ENCODE measurements around the gene HILPDA.
"Not testable (repeated sequence)": the region's sequence is repeated elsewhere in the genome, so short reads cannot be mapped to it uniquely, and the experiment has no call there.

Gene HILPDA

GRCh38 chr7:128458956-128459355, 3.3 kb downstream of the HILPDA start:
- peaks cover 25% of the 10 kb centered on the region for H3F3A ChIP-seq (ENCODE audit: insufficient read depth, low read length)
- H3K36me3 ChIP-seq (replicated peaks; ENCODE audit: insufficient read depth, low read length), result no peaks in the 10 kb centered on the region
- no peak overlapping the region for H3K9ac ChIP-seq (ENCODE audit: low read length)
- no peak for DNase-seq
- no peak overlapping the region for H3K4me3 ChIP-seq (ENCODE audit: low read length)
- H3K9me3 ChIP-seq (replicated peaks; ENCODE audit: insufficient read depth, low read length), result no peaks in the 10 kb centered on the region
- no peaks in the 10 kb centered on the region for H3K27me3 ChIP-seq (replicated peaks; ENCODE audit: insufficient read depth, low read length)
- peaks cover 35% of the 10 kb centered on the region for H3K4me1 ChIP-seq (ENCODE audit: low read length)
- H3K9me2 ChIP-seq (replicated peaks; ENCODE audit: insufficient read depth, low read length), result no peaks in the 10 kb centered on the region
- TF ChIP-seq EZH2phosphoT487 (IDR thresholded peaks at IDR 0.05; ENCODE audit: low read length) (no peak), EZH2 (optimal IDR thresholded peaks at IDR 0.05; ENCODE audit: low read depth, low read length) (no peak), CTCF (IDR thresholded peaks at IDR 0.05; ENCODE audit: low read length) (no peak)
- H2AFZ ChIP-seq (ENCODE audit: low read length), result no peak overlapping the region
- H4K20me1 ChIP-seq (ENCODE audit: insufficient read depth, low read length), result 0 out of 2 replicates have a peak, but pooled peaks cover 5% of the 10 kb centered on the region
- peak overlapping the region; percentile 32 for H3K4me2 ChIP-seq (ENCODE audit: low read depth, low read length)
- peaks cover 22% of the 10 kb centered on the region for H3K79me2 ChIP-seq (ENCODE audit: low read length)
- H3K27ac ChIP-seq (ENCODE audit: low read length), result peak overlapping the region; percentile 12; the same call in 1 of the 2 replicates

GRCh38 chr7:128459394-128459878, 3.8 kb downstream of the HILPDA start:
- peak; percentile 86 for DNase-seq
- no peak overlapping the region for H2AFZ ChIP-seq (ENCODE audit: low read length)
- H3K9ac ChIP-seq (ENCODE audit: low read length), result no peak overlapping the region
- TF ChIP-seq CTCF (IDR thresholded peaks at IDR 0.05; ENCODE audit: low read length), result peak; percentile 94
- TF ChIP-seq EZH2 (optimal IDR thresholded peaks at IDR 0.05; ENCODE audit: low read depth, low read length), result no peak
- TF ChIP-seq EZH2phosphoT487 (IDR thresholded peaks at IDR 0.05; ENCODE audit: low read length), result no peak
- no peaks in the 10 kb centered on the region for H3K9me2 ChIP-seq (replicated peaks; ENCODE audit: insufficient read depth, low read length)
- no peaks in the 10 kb centered on the region for H3K9me3 ChIP-seq (replicated peaks; ENCODE audit: insufficient read depth, low read length)
- H3K27me3 ChIP-seq (replicated peaks; ENCODE audit: insufficient read depth, low read length), result no peaks in the 10 kb centered on the region
- H3K4me3 ChIP-seq (ENCODE audit: low read length), result no peak overlapping the region
- H3K79me2 ChIP-seq (ENCODE audit: low read length), result peaks cover 22% of the 10 kb centered on the region
- H3K4me1 ChIP-seq (ENCODE audit: low read length), result peaks cover 35% of the 10 kb centered on the region
- no peaks in the 10 kb centered on the region for H3K36me3 ChIP-seq (replicated peaks; ENCODE audit: insufficient read depth, low read length)
- peak overlapping the region; percentile 32; the same call in 1 of the 2 replicates for H3K4me2 ChIP-seq (ENCODE audit: low read depth, low read length)
- H4K20me1 ChIP-seq (ENCODE audit: insufficient read depth, low read length), result 0 out of 2 replicates have a peak, but pooled peaks cover 5% of the 10 kb centered on the region
- no peak overlapping the region; the same call in 1 of the 2 replicates for H3K27ac ChIP-seq (ENCODE audit: low read length)
- peaks cover 21% of the 10 kb centered on the region for H3F3A ChIP-seq (ENCODE audit: insufficient read depth, low read length)

- Histone ChIP-seq H3K9me2 (replicated peaks; ENCODE audit: insufficient read depth, low read length) (no peaks in the 10 kb centered on the region), H3K27me3 (replicated peaks; ENCODE audit: insufficient read depth, low read length) (no peaks in the 10 kb centered on the region), H3K4me3 (ENCODE audit: low read length) (no peak overlapping the region), H3K4me2 (ENCODE audit: low read depth, low read length) (no peak overlapping the region), H4K20me1 (ENCODE audit: insufficient read depth, low read length) (0 out of 2 replicates have a peak, but pooled peaks cover 5% of the 10 kb centered on the region), H3K9ac (ENCODE audit: low read length) (no peak overlapping the region), H3F3A (ENCODE audit: insufficient read depth, low read length) (peaks cover 21% of the 10 kb centered on the region), H2AFZ (ENCODE audit: low read length) (no peak overlapping the region), H3K9me3 (replicated peaks; ENCODE audit: insufficient read depth, low read length) (no peaks in the 10 kb centered on the region), H3K4me1 (ENCODE audit: low read length) (peaks cover 22% of the 10 kb centered on the region), H3K27ac (ENCODE audit: low read length) (no peak overlapping the region), H3K79me2 (ENCODE audit: low read length) (peaks cover 7% of the 10 kb centered on the region), H3K36me3 (replicated peaks; ENCODE audit: insufficient read depth, low read length) (no peaks in the 10 kb centered on the region)
- TF ChIP-seq CTCF (IDR thresholded peaks at IDR 0.05; ENCODE audit: low read length) (no peak), EZH2 (optimal IDR thresholded peaks at IDR 0.05; ENCODE audit: low read depth, low read length) (no peak), EZH2phosphoT487 (IDR thresholded peaks at IDR 0.05; ENCODE audit: low read length) (no peak)
- DNase-seq, result no peak
These were observed 6.8 kb downstream of the HILPDA start for GRCh38 chr7:128462460-128462859.

- H4K20me1 ChIP-seq (ENCODE audit: insufficient read depth, low read length); H3K9me2 ChIP-seq (replicated peaks; ENCODE audit: insufficient read depth, low read length); H3K9ac ChIP-seq (ENCODE audit: low read length); H3K4me3 ChIP-seq (ENCODE audit: low read length); H3K36me3 ChIP-seq (replicated peaks; ENCODE audit: insufficient read depth, low read length); H3K79me2 ChIP-seq (ENCODE audit: low read length); H3K9me3 ChIP-seq (replicated peaks; ENCODE audit: insufficient read depth, low read length); DNase-seq; H2AFZ ChIP-seq (ENCODE audit: low read length); H3K27ac ChIP-seq (ENCODE audit: low read length); H3K27me3 ChIP-seq (replicated peaks; ENCODE audit: insufficient read depth, low read length); H3K4me2 ChIP-seq (ENCODE audit: low read depth, low read length): not testable (repeated sequence)
- Histone ChIP-seq H3F3A (ENCODE audit: insufficient read depth, low read length) (peaks cover 16% of the 10 kb centered on the region), H3K4me1 (ENCODE audit: low read length) (peaks cover 16% of the 10 kb centered on the region)
These were observed 7.7 kb downstream of the HILPDA start for GRCh38 chr7:128463345-128463744.

DNA sequence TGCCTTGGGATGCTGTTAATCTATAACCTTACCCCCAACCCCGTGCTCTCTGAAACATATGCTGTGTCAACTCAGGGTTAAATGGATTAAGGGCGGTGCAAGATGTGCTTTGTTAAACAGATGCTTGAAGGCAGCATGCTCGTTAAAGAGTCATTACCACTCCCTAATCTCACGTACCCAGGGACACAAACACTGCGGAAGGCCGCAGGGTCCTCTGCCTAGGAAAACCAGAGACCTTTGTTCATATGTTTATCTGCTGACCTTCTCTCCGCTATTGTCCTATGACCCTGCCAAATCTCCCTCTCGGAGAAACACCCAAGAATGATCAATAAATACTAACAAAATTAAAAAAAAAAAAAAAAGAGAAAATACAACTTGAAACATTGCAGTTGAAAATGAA, 8.3 kb downstream of the HILPDA start:
- H2AFZ ChIP-seq (ENCODE audit: low read length); H3K27me3 ChIP-seq (replicated peaks; ENCODE audit: insufficient read depth, low read length): not testable (repeated sequence)
- H3F3A ChIP-seq (ENCODE audit: insufficient read depth, low read length), result peaks cover 10% of the 10 kb centered on the region

More for the DNA sequence above, 8.3 kb downstream of the HILPDA start:
- H3K79me2 ChIP-seq (ENCODE audit: low read length); H3K36me3 ChIP-seq (replicated peaks; ENCODE audit: insufficient read depth, low read length); H3K27ac ChIP-seq (ENCODE audit: low read length); DNase-seq; H3K9me2 ChIP-seq (replicated peaks; ENCODE audit: insufficient read depth, low read length); H3K9ac ChIP-seq (ENCODE audit: low read length); H3K4me2 ChIP-seq (ENCODE audit: low read depth, low read length); H3K9me3 ChIP-seq (replicated peaks; ENCODE audit: insufficient read depth, low read length); H3K4me1 ChIP-seq (ENCODE audit: low read length); H3K4me3 ChIP-seq (ENCODE audit: low read length); H4K20me1 ChIP-seq (ENCODE audit: insufficient read depth, low read length): not testable (repeated sequence)

Data from MM.1S (cell line).